ENCODE data around the gene REX1BD.

Gene REX1BD

GRCh38 chr19:18559685-18560084, 28.9 kb upstream of the REX1BD start:
- no peak for TF ChIP-seq ESRRG (CRISPR knock-in tag; IDR thresholded peaks at IDR 0.05)
- no peak for TF ChIP-seq OSR1 (CRISPR knock-in tag; IDR thresholded peaks at IDR 0.05)
- TF ChIP-seq ISL1 (CRISPR knock-in tag; IDR thresholded peaks at IDR 0.05), result no peak
- no peak for ATAC-seq

- no peak for TF ChIP-seq ZFP3 (CRISPR knock-in tag; IDR thresholded peaks at IDR 0.05)
- TF ChIP-seq PPARA (CRISPR knock-in tag; IDR thresholded peaks at IDR 0.05; ENCODE audit: borderline replicate concordance), result no peak
- no peak for TF ChIP-seq ESRRG (CRISPR knock-in tag; IDR thresholded peaks at IDR 0.05)
- TF ChIP-seq ZNF8 (CRISPR knock-in tag; IDR thresholded peaks at IDR 0.05), result no peak
- TF ChIP-seq RARB (CRISPR knock-in tag; IDR thresholded peaks at IDR 0.05), result no peak
- TF ChIP-seq CSRNP3 (CRISPR knock-in tag; IDR thresholded peaks at IDR 0.05), result no peak
- no peak for TF ChIP-seq TSHZ2 (CRISPR knock-in tag; IDR thresholded peaks at IDR 0.05)
- TF ChIP-seq SNAI2 (CRISPR knock-in tag; IDR thresholded peaks at IDR 0.05), result no peak
- TF ChIP-seq BACH2 (CRISPR knock-in tag; IDR thresholded peaks at IDR 0.05; ENCODE audit: borderline replicate concordance), result no peak
- no peak for TF ChIP-seq GLIS3 (CRISPR knock-in tag; IDR thresholded peaks at IDR 0.05)
- no peak for TF ChIP-seq POU6F1 (CRISPR knock-in tag; IDR thresholded peaks at IDR 0.05; ENCODE audit: borderline replicate concordance, low read depth)
These were observed 26.5 kb upstream of the REX1BD start for GRCh38 chr19:18562086-18562485.

GRCh38 chr19:18566953-18567352, 21.6 kb upstream of the REX1BD start:
- no peak for ATAC-seq
- TF ChIP-seq POU6F1 (CRISPR knock-in tag; IDR thresholded peaks at IDR 0.05; ENCODE audit: borderline replicate concordance, low read depth), result no peak
- no peak for TF ChIP-seq CSRNP3 (CRISPR knock-in tag; IDR thresholded peaks at IDR 0.05)
- no peak for TF ChIP-seq SNAI2 (CRISPR knock-in tag; IDR thresholded peaks at IDR 0.05)
- TF ChIP-seq PATZ1 (CRISPR knock-in tag; IDR thresholded peaks at IDR 0.05; ENCODE audit: borderline replicate concordance), result no peak
- no peak for TF ChIP-seq OSR1 (CRISPR knock-in tag; IDR thresholded peaks at IDR 0.05)
- no peak for TF ChIP-seq ZNF70 (CRISPR knock-in tag; IDR thresholded peaks at IDR 0.05)
- no peak for TF ChIP-seq ARNTL (CRISPR knock-in tag; IDR thresholded peaks at IDR 0.05; ENCODE audit: borderline replicate concordance, low read depth)
- TF ChIP-seq TSHZ2 (CRISPR knock-in tag; IDR thresholded peaks at IDR 0.05), result no peak
- TF ChIP-seq PPARA (CRISPR knock-in tag; IDR thresholded peaks at IDR 0.05; ENCODE audit: borderline replicate concordance), result no peak
- TF ChIP-seq ZNF565 (CRISPR knock-in tag; conservative IDR thresholded peaks at IDR 0.05; ENCODE audit: low read depth), result no peak
- no peak for TF ChIP-seq TOX (CRISPR knock-in tag; IDR thresholded peaks at IDR 0.05; ENCODE audit: borderline replicate concordance)
- TF ChIP-seq BACH2 (CRISPR knock-in tag; IDR thresholded peaks at IDR 0.05; ENCODE audit: borderline replicate concordance), result no peak
- TF ChIP-seq ESRRG (CRISPR knock-in tag; IDR thresholded peaks at IDR 0.05), result no peak
- no peak for TF ChIP-seq ZFP30 (CRISPR knock-in tag; IDR thresholded peaks at IDR 0.05)
- TF ChIP-seq ISL1 (CRISPR knock-in tag; IDR thresholded peaks at IDR 0.05), result no peak

More at GRCh38 chr19:18562086-18562485, 26.5 kb upstream of the REX1BD start:
- no peak for ATAC-seq
